Neural cell (in vitro differentiated cells): ENCODE data around the gene IGF1R. TPM values are rescaled to one million over a fixed set of nuclear protein-coding genes. Genes with fewer than 3 reads are reported as not detected.

Experiments
- H2AFZ ChIP-seq: fragments of 200-600, 300-800 bp; sonication (generic), shearing (Covaris generic); 2 replicates; pipeline ENCODE4 v1.6.0; 2014; ENCODE audit warnings: low read depth, mild to moderate bottlenecking, antibody characterized with exemption, low read length, moderate library complexity
- H3F3A ChIP-seq: fragments of 200-600 bp; shearing (Covaris generic); 2 replicates; pipeline ENCODE4 v1.6.1; 2016; ENCODE audit warnings: mild to moderate bottlenecking, moderate library complexity, mixed read lengths, antibody characterized with exemption, low read length; ENCODE audit not compliant: insufficient read depth, poor library complexity, severe bottlenecking
- H3K27ac ChIP-seq: fragments of 200-600, 300-800 bp; sonication (generic), shearing (Covaris generic); 2 replicates; pipeline ENCODE4 v1.5.1; 2014; ENCODE audit warnings: mild to moderate bottlenecking, low read length, moderate library complexity
- H3K27me3 ChIP-seq: fragments of 300-800, 200-600 bp; sonication (generic), shearing (Covaris generic); 2 replicates; pipeline ENCODE4 v1.6.0; 2014; ENCODE audit warnings: mild to moderate bottlenecking, low read depth, low read length, moderate library complexity; ENCODE audit not compliant: insufficient read depth
- H3K36me3 ChIP-seq: fragments of 300-800, 200-600 bp; sonication (generic), shearing (Covaris generic); 2 replicates; pipeline ENCODE4 v1.5.1; 2014; ENCODE audit warnings: mild to moderate bottlenecking, antibody characterized with exemption, low read length, moderate library complexity; ENCODE audit not compliant: insufficient read depth
- H3K4me2 ChIP-seq: fragments of 300-800, 200-600 bp; sonication (generic), shearing (Covaris generic); 2 replicates; pipeline ENCODE4 v1.6.0; 2014; ENCODE audit warnings: mild to moderate bottlenecking, low read length
- H3K4me3 ChIP-seq: fragments of 300-800, 200-600 bp; sonication (generic), shearing (Covaris generic); 2 replicates; pipeline ENCODE4 v1.5.1; 2014; ENCODE audit warnings: mild to moderate bottlenecking, low read length, moderate library complexity
- H3K79me2 ChIP-seq: fragments of 200-600 bp; shearing (Covaris generic); replicated peaks from 2 replicates; pipeline ENCODE4 v1.6.0; 2014; ENCODE audit warnings: mild to moderate bottlenecking, low read length, moderate library complexity; ENCODE audit not compliant: insufficient read depth
- H3K9ac ChIP-seq: fragments of 300-800, 200-600 bp; sonication (generic), shearing (Covaris generic); 2 replicates; pipeline ENCODE4 v1.6.1; 2016; ENCODE audit warnings: mild to moderate bottlenecking, low read length, mixed read lengths
- H3K9me2 ChIP-seq: fragments of 200-600 bp; shearing (Covaris generic); 2 replicates; pipeline ENCODE4 v1.6.1; 2016; ENCODE audit warnings: mild to moderate bottlenecking, low read length, mixed read lengths; ENCODE audit not compliant: insufficient read depth
- H3K9me3 ChIP-seq: fragments of 200-600, 300-800 bp; sonication (generic), shearing (Covaris generic); 2 replicates; pipeline ENCODE4 v1.6.1; 2016; ENCODE audit warnings: mild to moderate bottlenecking, mixed run types, low read length, moderate library complexity, mixed read lengths
- H4K20me1 ChIP-seq: fragments of 200-600 bp; shearing (Covaris generic); 2 replicates; pipeline ENCODE4 v1.6.1; 2016; ENCODE audit warnings: mild to moderate bottlenecking, mixed run types; ENCODE audit not compliant: insufficient read depth
- CTCF ChIP-seq: fragments of 450-650 bp; IDR thresholded peaks from 2 replicates; pipeline ENCODE4 v1.5.1; 2014; ENCODE audit warnings: antibody characterized with exemption, mild to moderate bottlenecking, moderate library complexity; ENCODE audit not compliant: poor library complexity, severe bottlenecking
- EP300 ChIP-seq: fragments of 450-650 bp; conservative IDR thresholded peaks from 2 replicates; pipeline ENCODE4 v1.6.1; 2014; ENCODE audit warnings: antibody characterized with exemption, mild to moderate bottlenecking, moderate library complexity; ENCODE audit not compliant: poor library complexity, severe bottlenecking
- EZH2 ChIP-seq: fragments of 200-600, 300-800 bp; shearing (Covaris generic), sonication (generic); IDR thresholded peaks from 2 replicates; pipeline ENCODE4 v1.6.1; 2014; ENCODE audit warnings: antibody characterized with exemption, low read length, borderline replicate concordance, mild to moderate bottlenecking; ENCODE audit not compliant: insufficient read depth, poor library complexity, severe bottlenecking
- MXI1 ChIP-seq: fragments of 450-650 bp; conservative IDR thresholded peaks from 2 replicates; pipeline ENCODE4 v1.6.1; 2014; ENCODE audit warnings: antibody characterized with exemption, mild to moderate bottlenecking; ENCODE audit not compliant: poor library complexity, severe bottlenecking
- POLR2AphosphoS5 ChIP-seq: IDR thresholded peaks from 2 replicates; pipeline ENCODE4 v1.6.1; 2012
- RAD21 ChIP-seq: fragments of 450-650 bp; conservative IDR thresholded peaks from 2 replicates; pipeline ENCODE4 v1.6.1; 2014; ENCODE audit warnings: antibody characterized with exemption, mild to moderate bottlenecking, moderate library complexity
- REST ChIP-seq: IDR thresholded peaks from 2 replicates; pipeline ENCODE4 v1.6.1; 2012; ENCODE audit warnings: borderline replicate concordance
- SMC3 ChIP-seq: fragments of 450-650 bp; conservative IDR thresholded peaks from 2 replicates; pipeline ENCODE4 v1.6.1; 2014; ENCODE audit warnings: antibody characterized with exemption, mild to moderate bottlenecking, moderate library complexity; ENCODE audit not compliant: poor library complexity
- TAF1 ChIP-seq: IDR thresholded peaks from 2 replicates; pipeline ENCODE4 v1.6.1; 2012; ENCODE audit warnings: low read depth
- polyA plus RNA-seq: library from polyadenylated mRNA; depleted of rRNA; stranded (reverse); fragments of >200 nt; gene quantifications from 2 replicates; pipeline ENCODE4 v1.2.3, GENCODE V29; 2014

The IGF1R gene
- polyA plus RNA-seq, 1 donor from 2014 or later, result 10.9 TPM

- no peaks in the 10 kb centered on the region for H3F3A ChIP-seq
- H3K9me3 ChIP-seq, result no peaks in the 10 kb centered on the region
- TF ChIP-seq EZH2, result no peak
- TF ChIP-seq REST, result no peak
- no peak for TF ChIP-seq MXI1
- TF ChIP-seq EP300, result no peak
- TF ChIP-seq POLR2AphosphoS5, result no peak
- TF ChIP-seq SMC3, result no peak
- TF ChIP-seq RAD21, result no peak
- TF ChIP-seq TAF1, result no peak
- TF ChIP-seq CTCF, result no peak
Measured at GRCh38 chr15:98931004-98931403, 282.7 kb downstream of the IGF1R start.

DNA sequence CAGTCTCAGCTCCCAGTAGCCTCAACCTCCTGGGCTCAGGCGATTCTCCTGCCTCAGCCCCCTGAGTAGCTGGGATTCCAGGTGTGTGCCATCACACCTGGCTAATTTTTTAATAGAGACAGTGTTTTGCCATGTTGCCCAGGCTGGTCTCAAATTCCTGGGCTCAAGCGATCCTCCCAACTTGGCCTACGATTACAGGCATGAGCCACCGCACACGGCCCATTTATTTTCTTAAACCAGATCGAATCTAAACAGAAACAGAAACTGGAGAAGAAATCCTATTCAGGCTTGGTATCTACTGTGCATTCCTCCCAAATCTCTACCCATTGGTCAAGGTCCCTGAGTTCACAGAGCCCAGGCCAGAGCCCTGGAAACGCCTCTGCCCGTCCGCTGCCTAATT, 285.1 kb downstream of the IGF1R start:
- peaks cover 12% of the 10 kb centered on the region for H3K36me3 ChIP-seq
- no peak for TF ChIP-seq MXI1
- no peak for TF ChIP-seq RAD21
- TF ChIP-seq POLR2AphosphoS5, result no peak
- TF ChIP-seq CTCF, result no peak
- TF ChIP-seq SMC3, result no peak
- no peak for TF ChIP-seq EP300
- TF ChIP-seq TAF1, result no peak
- no peak for TF ChIP-seq REST
- TF ChIP-seq EZH2, result no peak

More at GRCh38 chr15:98931004-98931403, 282.7 kb downstream of the IGF1R start:
- H3K4me2 ChIP-seq, result no peak overlapping the region
- H3K9me2 ChIP-seq, result no peaks in the 10 kb centered on the region
- H3K9ac ChIP-seq, result no peak overlapping the region
- peaks cover 9% of the 10 kb centered on the region for H3K36me3 ChIP-seq
- H3K4me3 ChIP-seq, result no peak overlapping the region
- no peaks in the 10 kb centered on the region for H3K79me2 ChIP-seq
- H2AFZ ChIP-seq, result no peak overlapping the region
- H3K27ac ChIP-seq, result no peak overlapping the region
- H3K27me3 ChIP-seq, result no peaks in the 10 kb centered on the region
- no peaks in the 10 kb centered on the region for H4K20me1 ChIP-seq

More for the DNA sequence above, 285.1 kb downstream of the IGF1R start:
- no peaks in the 10 kb centered on the region for H3K79me2 ChIP-seq
- H3K4me3 ChIP-seq, result no peak overlapping the region
- H3K9me2 ChIP-seq, result no peaks in the 10 kb centered on the region
- H3F3A ChIP-seq, result no peaks in the 10 kb centered on the region
- H4K20me1 ChIP-seq, result no peaks in the 10 kb centered on the region
- H3K27me3 ChIP-seq, result no peaks in the 10 kb centered on the region
- no peaks in the 10 kb centered on the region for H3K9me3 ChIP-seq
- H3K4me2 ChIP-seq, result no peak overlapping the region
- no peak overlapping the region for H3K27ac ChIP-seq
- H2AFZ ChIP-seq, result no peak overlapping the region
- H3K9ac ChIP-seq, result no peak overlapping the region
